ENCODE data around the gene SCD.

The SCD gene

GRCh38 chr10:100339236-100339635 is 7.8 kb upstream of the SCD start:
- peak; percentile 89 for FAIRE-seq
- peak; percentile 26 for DNase-seq (ENCODE audit: insufficient read length, low spot score)

- FAIRE-seq = no peak
- DNase-seq (ENCODE audit: insufficient read length, low spot score) = no peak
Observed at GRCh38 chr10:100340948-100341847, 5.8 kb upstream of the SCD start.

- DNase-seq (ENCODE audit: insufficient read length, low spot score) (peak; percentile 21), FAIRE-seq (no peak)
Observed at GRCh38 chr10:100341953-100342626, 4.9 kb upstream of the SCD start.

- FAIRE-seq = no peak
Observed at GRCh38 chr10:100342627-100342972, 4.4 kb upstream of the SCD start.

GRCh38 chr10:100344241-100344788 is 2.7 kb upstream of the SCD start:
- DNase-seq (ENCODE audit: insufficient read length, low spot score) = no peak
- FAIRE-seq = no peak

More at GRCh38 chr10:100342627-100342972, 4.4 kb upstream of the SCD start:
- DNase-seq (ENCODE audit: insufficient read length, low spot score) = no peak

GRCh38 chr10:100345570-100346330 is 1.3 kb upstream of the SCD start:
- DNase-seq (ENCODE audit: insufficient read length, low spot score) (no peak), FAIRE-seq (no peak)

GRCh38 chr10:100346351-100346764 is 675 bp upstream of the SCD start:
- DNase-seq (ENCODE audit: insufficient read length, low spot score) (no peak), FAIRE-seq (peak; percentile 8)

- DNase-seq (ENCODE audit: insufficient read length, low spot score) (no peak), FAIRE-seq (peak; percentile 40)
Observed at GRCh38 chr10:100347568-100348195, 649 bp downstream of the SCD start.

GRCh38 chr10:100348389-100348927 is 1.4 kb downstream of the SCD start:
- FAIRE-seq = no peak
- DNase-seq (ENCODE audit: insufficient read length, low spot score) = no peak

GRCh38 chr10:100349087-100349486 is 2.1 kb downstream of the SCD start:
- DNase-seq (ENCODE audit: insufficient read length, low spot score) = no peak
- no peak for FAIRE-seq

GRCh38 chr10:100349672-100350071 is 2.6 kb downstream of the SCD start:
- DNase-seq (ENCODE audit: insufficient read length, low spot score) (no peak), FAIRE-seq (no peak)

GRCh38 chr10:100350914-100351485 is 4.0 kb downstream of the SCD start:
- FAIRE-seq (no peak), DNase-seq (ENCODE audit: insufficient read length, low spot score) (no peak)

- no peak for FAIRE-seq
Observed at GRCh38 chr10:100353770-100354485, 6.9 kb downstream of the SCD start.

GRCh38 chr10:100355086-100355485 is 8.1 kb downstream of the SCD start:
- FAIRE-seq (no peak), DNase-seq (ENCODE audit: insufficient read length, low spot score) (no peak)

More at GRCh38 chr10:100353770-100354485, 6.9 kb downstream of the SCD start:
- DNase-seq (ENCODE audit: insufficient read length, low spot score) = no peak

GRCh38 chr10:100356067-100357017 is 9.3 kb downstream of the SCD start:
- FAIRE-seq = no peak
- no peak for DNase-seq (ENCODE audit: insufficient read length, low spot score)

GRCh38 chr10:100357059-100357858 is 10.2 kb downstream of the SCD start:
- FAIRE-seq (no peak), DNase-seq (ENCODE audit: insufficient read length, low spot score) (no peak)

GRCh38 chr10:100359030-100359432 is 12.0 kb downstream of the SCD start:
- no peak for DNase-seq (ENCODE audit: insufficient read length, low spot score)

More at GRCh38 chr10:100359030-100359432, 12.0 kb downstream of the SCD start:
- no peak for FAIRE-seq

Data from GM19239 (cell line).